HG03066 (cell line): ENCODE measurements around the gene CD248.

Experiments used
- ATAC-seq: cut with Tn5 transposase; IDR thresholded peaks from one replicate; pipeline ENCODE4 v1.9.1; 2021; ENCODE audit warnings: low read depth; ENCODE audit not compliant: unreplicated experiment

The CD248 gene

DNA sequence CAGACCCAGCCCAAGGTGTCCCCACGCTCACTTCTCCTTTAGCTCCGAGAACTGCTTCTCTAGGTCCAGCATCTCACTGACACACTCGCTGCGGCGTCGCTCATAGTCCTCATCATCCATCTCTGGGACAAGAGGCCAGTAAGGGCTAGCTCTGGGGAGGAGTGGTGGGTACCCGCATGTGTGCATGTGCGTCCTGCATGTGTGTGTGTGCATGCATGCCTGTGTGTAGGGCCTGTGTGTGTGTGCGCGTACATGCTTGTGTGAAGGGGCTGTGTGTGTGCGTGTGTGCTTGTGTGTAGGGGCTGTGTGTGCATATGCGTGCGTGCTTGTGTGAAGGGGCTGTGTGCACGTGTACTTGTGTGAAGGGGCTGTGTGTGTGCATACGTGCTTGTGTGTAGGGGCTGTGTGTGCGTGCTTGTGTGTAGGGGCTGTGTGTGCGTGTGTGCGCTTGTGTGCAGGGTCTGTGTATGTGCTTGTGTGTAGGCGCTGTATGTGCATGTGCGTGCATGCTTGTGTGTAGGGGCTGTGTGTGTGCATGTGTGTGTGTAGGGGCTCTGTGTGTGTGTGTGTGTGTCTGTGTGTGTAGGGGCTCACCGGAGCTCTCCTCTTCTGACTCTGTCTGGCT lies 24.8 kb upstream of the CD248 start:
- ATAC-seq = no peak

DNA sequence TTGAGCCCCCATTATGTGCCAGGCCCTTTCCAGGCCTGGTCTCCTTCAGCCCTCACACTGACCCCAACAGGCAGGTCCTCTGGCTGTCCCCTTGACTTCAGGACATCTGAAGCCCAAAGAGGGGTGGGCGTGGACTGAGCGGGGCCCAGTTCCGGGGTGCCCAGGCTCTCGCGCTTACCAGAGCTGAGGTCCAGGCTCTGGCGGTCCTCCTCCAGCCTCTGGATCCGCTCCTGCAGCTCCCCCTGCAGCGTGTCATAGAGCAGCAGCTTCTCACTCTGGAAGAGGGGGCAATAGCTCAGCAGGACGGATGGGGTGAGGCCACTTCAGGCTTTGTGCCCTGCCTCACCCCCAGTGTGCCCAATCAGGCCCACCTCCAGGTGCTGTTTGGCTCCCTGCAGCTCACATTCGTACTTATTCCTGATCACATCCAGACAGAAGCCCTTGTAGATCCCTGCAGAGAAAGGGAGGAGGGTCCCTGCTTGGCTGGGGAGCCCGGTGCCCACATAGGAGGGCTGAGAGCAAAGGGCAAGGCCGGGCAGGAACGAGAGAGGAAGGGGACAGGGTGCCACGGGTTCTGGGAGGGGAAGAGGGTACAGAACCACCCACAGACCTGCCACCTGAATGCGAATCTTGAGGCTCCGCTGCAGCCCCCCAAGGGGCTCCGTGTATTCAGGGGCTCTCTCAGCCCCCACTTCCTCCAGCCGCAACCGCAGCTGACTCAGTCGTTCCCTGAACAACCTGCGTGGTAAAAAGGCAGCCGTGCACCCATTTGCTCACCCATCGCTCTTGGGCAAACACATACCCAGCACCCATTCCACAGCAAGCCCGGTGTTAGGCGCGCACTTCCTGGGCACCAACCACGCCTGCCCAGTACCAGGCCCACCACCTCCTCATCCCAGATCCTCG lies 24.0 kb upstream of the CD248 start:
- no peak for ATAC-seq

DNA sequence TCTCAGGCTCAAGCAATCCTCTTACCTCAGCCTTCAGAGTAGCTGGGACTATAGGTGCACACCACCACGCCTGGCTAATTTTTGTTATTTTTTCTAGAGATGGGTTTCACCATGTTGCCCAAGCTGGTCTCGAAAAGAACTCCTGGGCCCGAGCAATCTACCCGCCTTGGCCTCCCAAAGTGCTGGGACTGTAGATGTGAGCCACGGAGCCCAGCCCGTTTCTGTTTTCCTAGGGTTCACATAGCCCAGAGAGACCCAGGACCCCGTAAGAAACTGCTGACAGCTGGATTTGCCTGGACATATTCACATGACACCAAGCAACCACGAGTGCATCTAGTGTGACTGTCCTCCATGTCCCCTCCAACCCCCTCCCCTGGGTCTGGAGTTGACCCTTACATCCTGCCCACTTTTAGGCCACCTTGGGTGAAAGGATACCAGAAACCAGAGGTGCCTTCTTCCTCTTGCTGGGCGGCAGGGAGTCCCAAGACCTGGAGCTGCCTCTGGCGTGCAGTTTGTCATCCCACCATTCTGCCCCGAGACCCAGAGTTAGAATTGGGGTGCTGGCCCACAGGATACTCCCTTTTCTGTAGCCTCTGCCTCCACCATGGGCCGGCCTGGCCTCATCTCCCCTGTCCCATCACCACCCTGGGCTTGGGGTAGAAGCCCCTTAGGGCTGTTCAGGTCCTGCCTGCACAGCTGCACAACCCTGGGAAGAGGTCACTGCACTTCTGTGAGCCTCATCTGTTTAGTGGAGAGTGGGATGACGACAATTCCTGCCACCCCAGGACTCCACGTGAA lies 23.0 kb upstream of the CD248 start:
- no peak for ATAC-seq

GRCh38 chr11:66339162-66339675 lies 22.4 kb upstream of the CD248 start:
- no peak for ATAC-seq

DNA sequence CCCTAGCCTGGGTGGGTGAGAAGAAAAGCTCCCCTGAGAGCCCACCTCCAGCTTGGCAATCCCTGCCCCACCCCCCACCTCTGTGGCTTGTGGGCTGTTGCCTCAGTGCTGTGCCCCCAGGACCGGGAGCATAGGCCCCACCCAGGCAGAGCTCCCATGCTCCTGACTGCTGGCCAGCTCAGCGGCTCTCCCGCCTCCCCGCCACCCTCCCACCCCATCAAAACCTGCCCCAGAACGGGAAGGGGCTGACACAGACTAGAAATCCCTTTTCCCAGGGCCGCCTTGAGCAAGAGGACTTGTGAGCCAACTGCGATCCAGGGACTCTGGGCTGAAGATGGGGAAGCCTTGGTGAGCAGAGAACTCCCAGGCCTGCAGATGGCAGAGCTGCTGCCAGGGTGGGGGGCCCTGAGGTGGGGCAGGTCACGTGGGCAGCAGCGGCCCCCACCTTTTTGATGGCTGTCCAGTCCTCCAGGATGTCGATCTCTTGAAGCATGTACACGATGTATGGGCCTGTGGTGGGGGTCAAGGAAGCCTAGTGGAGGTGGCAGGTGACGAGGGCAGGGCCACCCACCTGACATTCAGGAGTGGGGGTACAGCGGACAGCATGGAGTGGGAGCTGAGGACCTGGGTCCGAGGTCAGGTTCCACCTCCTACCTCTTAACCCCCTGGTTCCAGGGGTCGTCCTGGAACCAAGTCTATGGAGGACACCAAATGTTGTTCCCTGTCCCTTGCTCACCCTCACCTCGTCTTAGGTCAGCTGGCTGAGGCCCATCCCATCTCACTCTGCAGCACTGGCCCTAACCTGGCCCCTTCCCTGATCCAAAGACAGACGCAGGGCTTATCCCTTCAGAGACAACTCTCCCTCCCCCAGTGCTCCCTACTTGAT lies 21.7 kb upstream of the CD248 start:
- no peak for ATAC-seq

DNA sequence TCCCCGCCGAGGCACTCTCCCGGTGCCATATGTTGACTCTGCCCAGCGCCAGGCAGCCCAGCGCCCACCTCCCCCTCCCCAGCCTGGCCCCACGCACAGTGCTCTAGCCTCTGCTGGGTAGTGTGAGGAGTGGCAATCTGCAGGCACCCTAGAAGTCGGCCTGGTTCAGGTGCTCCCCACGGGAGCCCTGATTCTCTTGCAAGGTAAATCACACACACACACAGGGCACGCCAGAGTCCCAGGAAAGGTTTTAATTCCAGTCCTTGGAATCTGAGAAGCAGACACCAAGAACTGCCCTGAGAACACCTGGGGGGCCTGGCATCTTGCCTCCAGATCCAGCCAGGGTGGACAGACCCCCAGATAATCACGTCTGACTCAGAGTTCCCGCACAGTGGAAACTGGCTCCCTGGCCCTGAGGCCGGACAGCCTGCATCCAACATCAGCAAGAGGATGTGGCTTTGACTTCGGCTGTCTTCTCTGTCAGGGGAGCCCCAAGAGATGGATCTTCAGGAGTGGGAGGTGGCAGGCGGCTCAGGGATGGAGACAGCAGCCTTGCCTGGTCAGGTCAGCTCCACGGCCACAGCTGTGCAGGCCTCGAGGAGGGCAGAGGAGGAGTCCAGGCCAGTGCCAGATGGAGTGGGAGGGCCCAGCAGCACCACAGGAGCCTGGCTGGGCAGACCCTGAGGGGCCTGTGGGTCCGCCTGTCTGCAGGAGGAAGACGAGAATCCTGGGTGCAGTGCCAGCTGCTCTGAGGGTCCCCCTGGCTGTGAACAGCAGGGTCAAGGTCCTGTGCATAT lies 20.5 kb upstream of the CD248 start:
- no peak for ATAC-seq

- peak; percentile 67 for ATAC-seq
Measured at GRCh38 chr11:66336234-66337102, 19.6 kb upstream of the CD248 start, which contains the start of gene RIN1. RIN1 (minus strand) TSS chr11:66336434; CDS start chr11:66336402, 32 bp downstream.

DNA sequence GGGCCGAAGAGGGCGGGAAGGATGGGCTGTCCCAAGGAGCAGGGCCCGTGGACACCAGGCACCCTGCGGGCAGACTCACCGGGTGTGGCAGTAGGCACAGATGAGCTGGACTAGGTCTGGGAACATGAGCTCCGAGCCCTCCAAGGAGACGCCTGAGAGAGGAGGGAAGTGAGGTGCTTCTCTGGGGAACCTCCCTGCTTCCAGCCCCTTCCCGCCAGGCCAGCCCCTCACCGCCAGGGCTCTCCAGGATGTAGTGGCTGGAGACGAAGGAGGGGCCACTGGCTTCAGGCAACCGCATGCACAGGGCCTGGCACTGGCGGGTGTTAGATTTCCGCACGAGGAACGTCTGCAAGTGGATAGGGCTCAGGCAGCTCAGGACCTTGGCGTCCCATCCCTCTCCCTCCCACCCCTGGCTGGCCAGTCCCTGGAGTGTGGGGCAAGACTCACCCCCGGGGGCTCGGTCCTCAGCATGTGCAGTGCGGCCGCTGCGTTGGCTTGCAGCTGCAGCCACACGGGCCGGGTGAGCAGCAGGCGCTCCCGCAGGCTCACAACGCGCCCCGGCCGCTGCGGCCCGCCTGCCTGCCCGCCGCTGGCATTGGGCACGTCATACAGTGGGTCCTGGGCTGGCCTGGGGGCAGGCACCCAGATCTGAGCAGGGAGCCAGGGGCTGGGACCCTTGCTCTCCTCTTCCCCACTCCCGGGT lies 18.8 kb upstream of the CD248 start:
- ATAC-seq = no peak

- no peak for ATAC-seq
Measured at GRCh38 chr11:66334605-66335442, 18.0 kb upstream of the CD248 start.

DNA sequence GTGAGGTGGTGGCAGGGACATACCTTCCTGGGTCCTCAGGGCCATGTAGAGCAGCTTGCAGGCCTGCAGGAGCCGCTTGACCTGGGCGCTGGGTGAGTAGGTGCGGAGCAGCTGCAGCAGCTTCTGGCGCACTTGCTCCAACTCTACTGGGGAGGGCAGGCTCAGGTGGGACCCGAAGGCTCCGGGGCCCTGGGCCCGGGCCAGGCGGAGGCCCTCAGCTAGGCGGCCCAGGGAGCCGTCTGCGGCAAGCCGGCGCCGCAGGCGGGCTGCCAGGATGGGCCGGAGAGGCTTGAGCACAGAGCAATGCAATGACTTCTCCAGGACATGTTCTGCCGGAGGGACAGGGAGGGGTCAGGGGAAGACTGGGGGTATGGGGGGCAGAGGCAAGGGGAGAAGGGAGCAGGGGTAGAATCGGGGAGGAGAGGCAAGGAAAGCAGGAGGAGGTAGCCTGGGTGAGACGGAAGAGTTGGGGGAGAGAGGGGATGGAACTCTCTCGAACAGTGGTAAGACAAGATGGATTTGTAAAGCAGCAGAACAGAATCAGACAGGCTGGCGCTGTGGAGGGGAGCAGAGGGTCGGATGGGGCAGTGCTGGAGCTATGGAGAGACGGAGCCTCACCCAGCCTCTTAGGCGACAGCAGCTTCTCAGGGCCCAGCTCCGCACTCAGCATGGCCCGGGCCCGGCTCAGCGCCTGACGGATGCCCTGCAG lies 17.2 kb upstream of the CD248 start:
- ATAC-seq = no peak

GRCh38 chr11:66333220-66333877 lies 16.5 kb upstream of the CD248 start:
- no peak for ATAC-seq

DNA sequence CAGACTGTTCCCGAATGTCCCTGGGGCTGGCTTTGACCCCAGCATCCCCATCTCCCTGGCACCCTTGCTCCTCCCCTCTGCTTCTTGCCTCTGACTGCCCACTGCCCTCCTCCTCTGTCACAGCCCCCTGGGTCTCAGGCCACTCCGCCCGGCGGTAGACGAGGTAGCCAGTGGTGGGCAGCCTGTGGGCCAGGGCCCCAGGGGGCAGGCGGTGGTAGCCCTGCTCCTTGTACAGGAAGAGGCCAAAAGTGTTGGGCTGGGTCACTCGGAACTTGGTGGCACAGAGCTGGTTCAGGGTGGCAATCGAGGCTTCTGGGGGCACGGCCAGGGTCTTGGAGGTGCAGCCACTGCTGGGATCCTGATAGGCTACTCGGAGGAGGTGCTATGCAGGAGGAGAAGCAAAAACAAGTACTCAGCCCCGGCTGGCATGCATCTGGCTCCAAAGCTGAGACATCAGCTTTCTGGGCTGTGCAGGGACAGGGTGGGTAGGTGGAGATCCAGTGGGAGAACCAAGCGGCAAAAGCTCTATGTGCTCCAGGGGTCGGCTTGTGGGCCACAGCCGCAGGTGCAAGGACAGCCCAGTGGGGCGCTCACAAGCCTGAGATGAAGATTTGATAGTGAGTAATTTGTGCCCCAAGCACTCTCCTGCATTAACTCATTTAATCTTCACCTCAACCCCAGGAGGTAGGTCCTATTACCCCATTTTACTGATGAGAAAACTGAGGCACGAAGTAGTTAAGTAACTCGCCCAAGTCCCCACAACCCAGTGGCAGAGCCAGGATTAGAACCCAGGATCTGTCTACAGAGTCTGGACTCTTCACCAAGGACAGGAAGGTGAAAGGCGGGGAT lies 15.8 kb upstream of the CD248 start:
- no peak for ATAC-seq

- no peak for ATAC-seq
Measured at GRCh38 chr11:66331542-66332370, 14.9 kb upstream of the CD248 start.

DNA sequence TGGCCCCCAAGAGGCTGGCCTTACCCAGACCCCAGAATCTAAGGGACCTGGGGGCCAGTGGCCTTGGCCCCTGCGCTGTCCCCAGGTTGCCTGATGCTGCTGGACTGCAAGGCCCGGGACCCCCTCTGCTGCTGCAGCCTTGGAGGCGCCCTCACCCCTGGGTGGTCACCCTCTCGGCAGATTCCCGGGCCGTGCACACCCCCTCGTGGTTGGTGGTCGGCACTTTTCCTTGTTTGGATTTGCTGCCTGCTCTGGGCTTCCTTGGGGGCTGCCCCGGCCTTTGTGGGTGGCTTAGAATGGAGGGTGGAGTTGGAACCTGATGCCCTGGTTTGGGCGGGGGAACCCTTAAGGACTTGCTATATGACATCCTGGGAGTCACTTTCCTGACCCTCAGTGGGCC lies 14.1 kb upstream of the CD248 start:
- ATAC-seq = no peak
